ENCODE measurements around the gene RNF148. TPM values are rescaled to one million over a fixed set of nuclear protein-coding genes. Genes with fewer than 3 reads are reported as not detected.

Gene RNF148
- total and polyA plus RNA-seq, 2 of the 8 experiments (the other 6 are each of a cell fraction or from before 2014, with no cell fraction given): 0.27 to 0.45 TPM

DNA sequence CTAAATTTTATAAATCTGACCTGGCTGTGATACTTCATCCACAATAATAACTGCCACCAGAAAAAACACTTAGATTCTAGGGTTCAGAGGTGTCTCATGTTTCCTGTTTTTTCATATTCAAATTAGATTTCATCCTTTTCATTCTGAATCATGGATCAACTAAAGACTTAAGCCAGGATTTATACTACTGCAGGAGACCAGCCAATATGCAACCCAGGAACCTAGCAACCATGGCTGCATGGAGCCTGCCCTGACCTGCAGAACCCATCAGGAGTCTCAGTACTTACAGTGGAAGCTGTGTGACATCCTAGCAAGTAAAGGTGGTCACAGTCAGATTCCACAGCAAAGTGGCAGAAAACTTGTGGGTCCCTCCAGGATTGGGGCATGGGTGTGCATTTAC is 40.5 kb upstream of the RNF148 start:
- no peak overlapping the region for H3K56ac ChIP-seq (replicated peaks; ENCODE audit: insufficient read length, low read depth, low read length)
- H2BK5ac ChIP-seq (ENCODE audit: low read depth, low read length): no peak overlapping the region
- no peaks in the 10 kb centered on the region for H3K79me2 ChIP-seq (ENCODE audit: control insufficient read depth in 1 of 2, insufficient read depth in 2 of 2, low read length in 2 of 2)
- no peak overlapping the region for H3K4ac ChIP-seq (replicated peaks; ENCODE audit: insufficient read length, low read depth, low read length)
- no peaks in the 10 kb centered on the region for H3K9me3 ChIP-seq (ENCODE audit: insufficient read depth in 2 of 2, low read depth in 1 of 2, low read length in 1 of 2)
- H3K23ac ChIP-seq (ENCODE audit: insufficient read length): no peak overlapping the region
- H3K9ac ChIP-seq (replicated peaks in 1 of 4; ENCODE audit: extremely low read depth in 1 of 4, low read depth in 3 of 4, low read length in 3 of 4): no peak overlapping the region
- no peak overlapping the region for H3K18ac ChIP-seq (ENCODE audit: extremely low read depth, low read length)
- ChIA-PET CTCF (ENCODE audit: partially characterized antibody) (interaction anchor here (1.0 kb wide), 1 partner anchor 47 kb away, joined by 4 read pairs; no protein-coding TSS in a partner anchor), POLR2A (ENCODE audit: partially characterized antibody) (no interaction called here)
- no peak overlapping the region for H3K27ac ChIP-seq (ENCODE audit: low read depth, low read length)
- DNase-seq (ENCODE audit: low read depth in 1 of 2, low spot score in 2 of 2): no peak
- H4K20me1 ChIP-seq (replicated peaks in 1 of 2; ENCODE audit: control insufficient read depth in 1 of 2, insufficient read depth in 2 of 2, low read length in 2 of 2): no peaks in the 10 kb centered on the region
- H3K27me3 ChIP-seq (replicated peaks in 1 of 4; ENCODE audit: control insufficient read depth in 3 of 4, extremely low read depth in 1 of 4, insufficient read depth in 3 of 4, low read length in 3 of 4): no peaks in the 10 kb centered on the region
- H3K4me3 ChIP-seq (ENCODE audit: extremely low read depth in 1 of 4, insufficient read depth in 2 of 4, low read depth in 3 of 4, low read length in 4 of 4): no peak overlapping the region
- no peak overlapping the region for H3K4me2 ChIP-seq (ENCODE audit: insufficient read depth in 1 of 2, low read depth in 2 of 2, low read length in 2 of 2)
- H2BK12ac ChIP-seq (ENCODE audit: low read depth, low read length): no peak overlapping the region
- no peak overlapping the region for H2BK120ac ChIP-seq (replicated peaks; ENCODE audit: low read depth, low read length)
- H4K5ac ChIP-seq (ENCODE audit: insufficient read length, low read depth, low read length): no peak overlapping the region
- FAIRE-seq: no peak
- H4K8ac ChIP-seq (ENCODE audit: extremely low read depth, insufficient read depth, low read length): no peak overlapping the region
- H2AK5ac ChIP-seq (ENCODE audit: low read depth, low read length): no peak overlapping the region
- no peaks in the 10 kb centered on the region for H3K36me3 ChIP-seq (ENCODE audit: control insufficient read depth in 2 of 4, insufficient read depth in 4 of 4, low read length in 3 of 4)
- no peak overlapping the region for H2BK15ac ChIP-seq (ENCODE audit: low read length)
- no peaks in the 10 kb centered on the region for H3K23me2 ChIP-seq (ENCODE audit: low read depth, low read length)
- peaks cover 3 to 20% (median 19%) of the 10 kb centered on the region in 4 experiments; a peak in 5 of 7 replicates for H3K4me1 ChIP-seq (replicated peaks in 1 of 4; ENCODE audit: control insufficient read depth in 3 of 4, insufficient read depth in 4 of 4, low read length in 3 of 4)
- H2BK20ac ChIP-seq (ENCODE audit: low read length): 0 out of 2 replicates have a peak overlapping the region, but pooled peaks have one; percentile 40
- H3K79me1 ChIP-seq (ENCODE audit: low read depth, low read length): no peaks in the 10 kb centered on the region; the same call in 1 of the 2 replicates
- H3K14ac ChIP-seq (ENCODE audit: insufficient read length): no peak overlapping the region
- no peak overlapping the region for H2AFZ ChIP-seq (ENCODE audit: low read length)
- H4K91ac ChIP-seq (replicated peaks; ENCODE audit: insufficient read length, low read length): no peak overlapping the region
- TF ChIP-seq EGR1 (IDR thresholded peaks at IDR 0.05; ENCODE audit: borderline replicate concordance, low read depth, low read length): no peak
- no peak for TF ChIP-seq HDAC2 (IDR thresholded peaks at IDR 0.05; ENCODE audit: borderline replicate concordance in 1 of 2, low read depth in 2 of 2, low read length in 2 of 2)
- TF ChIP-seq, protein P1, sequence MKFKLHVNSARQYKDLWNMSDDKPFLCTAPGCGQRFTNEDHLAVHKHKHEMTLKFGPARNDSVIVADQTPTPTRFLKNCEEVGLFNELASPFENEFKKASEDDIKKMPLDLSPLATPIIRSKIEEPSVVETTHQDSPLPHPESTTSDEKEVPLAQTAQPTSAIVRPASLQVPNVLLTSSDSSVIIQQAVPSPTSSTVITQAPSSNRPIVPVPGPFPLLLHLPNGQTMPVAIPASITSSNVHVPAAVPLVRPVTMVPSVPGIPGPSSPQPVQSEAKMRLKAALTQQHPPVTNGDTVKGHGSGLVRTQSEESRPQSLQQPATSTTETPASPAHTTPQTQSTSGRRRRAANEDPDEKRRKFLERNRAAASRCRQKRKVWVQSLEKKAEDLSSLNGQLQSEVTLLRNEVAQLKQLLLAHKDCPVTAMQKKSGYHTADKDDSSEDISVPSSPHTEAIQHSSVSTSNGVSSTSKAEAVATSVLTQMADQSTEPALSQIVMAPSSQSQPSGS (IDR thresholded peaks at IDR 0.05; ENCODE audit: low read length): no peak
- no peak for TF ChIP-seq CTBP2 (IDR thresholded peaks at IDR 0.05; ENCODE audit: borderline replicate concordance, insufficient read depth, insufficient read length, low read length)
- TF ChIP-seq BRCA1 (IDR thresholded peaks at IDR 0.05; ENCODE audit: low read depth, low read length): no peak
- no peak for TF ChIP-seq BACH1 (IDR thresholded peaks at IDR 0.05; ENCODE audit: low read length)
- TF ChIP-seq RNF2 (IDR thresholded peaks at IDR 0.05; ENCODE audit: borderline replicate concordance, low read depth, low read length, missing control alignments, poor library complexity, severe bottlenecking): no peak
- TF ChIP-seq ZNF274 (IDR thresholded peaks at IDR 0.05; ENCODE audit: borderline replicate concordance, extremely low read depth, low read length): no peak
- no peak for TF ChIP-seq KDM1A (IDR thresholded peaks at IDR 0.05; ENCODE audit: borderline replicate concordance, low read length)
- TF ChIP-seq SRF (IDR thresholded peaks at IDR 0.05; ENCODE audit: low read depth, low read length): no peak
- TF ChIP-seq SUZ12 (IDR thresholded peaks at IDR 0.05; ENCODE audit: low read length): no peak
- TF ChIP-seq RXRA (IDR thresholded peaks at IDR 0.05; ENCODE audit: insufficient read depth, low read depth, low read length): no peak
- no peak for TF ChIP-seq KDM4A (IDR thresholded peaks at IDR 0.05; ENCODE audit: low read depth, low read length, severe bottlenecking)

All from H1 (cell line).